SK-N-SH treated with all-trans-retinoic acid at 6 μM for 48 hours (cell line): Measurements from ENCODE around the gene ENAH.

Experiments used
- ARNTL ChIP-seq: fragments of 450-650 bp; formaldehyde crosslinking; IDR thresholded peaks from 2 replicates; pipeline ENCODE4 v1.5.0; 2020; ENCODE audit warnings: low read depth, mild to moderate bottlenecking, moderate library complexity, borderline replicate concordance
- BACH2 ChIP-seq: fragments of 250-450 bp; sonication (Bioruptor Pico); IDR thresholded peaks from 2 replicates; pipeline ENCODE4 v1.9.0; 2021; ENCODE audit warnings: mild to moderate bottlenecking, borderline replicate concordance
- CREB5 ChIP-seq: fragments of 250-450 bp; sonication (Bioruptor Pico); IDR thresholded peaks from 2 replicates; pipeline ENCODE4 v1.5.1; 2020; ENCODE audit warnings: low read depth, mild to moderate bottlenecking, moderate library complexity
- GLIS3 ChIP-seq: fragments of 250-450 bp; sonication (Bioruptor Pico); IDR thresholded peaks from 2 replicates; pipeline ENCODE4 v1.5.0; 2020; ENCODE audit warnings: mild to moderate bottlenecking, moderate library complexity
- ISL1 ChIP-seq: fragments of 250-450 bp; sonication (Bioruptor Pico); IDR thresholded peaks from 2 replicates; pipeline ENCODE4 v2.1.2; 2022; ENCODE audit warnings: mild to moderate bottlenecking, moderate library complexity
- PATZ1 ChIP-seq: fragments of 250-450 bp; sonication (Bioruptor Pico); IDR thresholded peaks from 2 replicates; pipeline ENCODE4 v1.8.0; 2020; ENCODE audit warnings: mild to moderate bottlenecking, moderate library complexity, borderline replicate concordance
- PPARA ChIP-seq: fragments of 250-450 bp; sonication (Bioruptor Pico); IDR thresholded peaks from 2 replicates; pipeline ENCODE4 v1.5.0; 2020; ENCODE audit warnings: mild to moderate bottlenecking, borderline replicate concordance
- RARB ChIP-seq: fragments of 250-450 bp; sonication (Bioruptor Pico); IDR thresholded peaks from 2 replicates; pipeline ENCODE4 v1.8.0; 2021; ENCODE audit warnings: mild to moderate bottlenecking, moderate library complexity
- TSHZ2 ChIP-seq: fragments of 250-450 bp; sonication (Bioruptor Pico); IDR thresholded peaks from 2 replicates; pipeline ENCODE4 v1.5.0; 2020; ENCODE audit warnings: mild to moderate bottlenecking, moderate library complexity
- ZC3H10 ChIP-seq: fragments of 250-450 bp; sonication (Bioruptor Pico); IDR thresholded peaks from 2 replicates; pipeline ENCODE4 v1.5.1; 2021; ENCODE audit warnings: mild to moderate bottlenecking, moderate library complexity
- ZFP3 ChIP-seq: fragments of 250-450 bp; sonication (Bioruptor Pico); IDR thresholded peaks from 2 replicates; pipeline ENCODE4 v1.5.0; 2020; ENCODE audit warnings: mild to moderate bottlenecking, moderate library complexity
- ZFP30 ChIP-seq: fragments of 450-650 bp; formaldehyde crosslinking; IDR thresholded peaks from 2 replicates; pipeline ENCODE4 v1.5.0; 2022; ENCODE audit warnings: mild to moderate bottlenecking, moderate library complexity
- ZNF70 ChIP-seq: fragments of 450-650 bp; formaldehyde crosslinking; IDR thresholded peaks from 2 replicates; pipeline ENCODE4 v1.5.0; 2020; ENCODE audit warnings: mild to moderate bottlenecking, moderate library complexity
- ZNF8 ChIP-seq: fragments of 450-650 bp; formaldehyde crosslinking; IDR thresholded peaks from 2 replicates; pipeline ENCODE4 v1.5.0; 2020; ENCODE audit warnings: mild to moderate bottlenecking, moderate library complexity

GRCh38 chr1:225598847-225599246 lies 54.1 kb downstream of the ENAH start:
- TF ChIP-seq ZNF70 (CRISPR knock-in tag): no peak
- no peak for TF ChIP-seq ISL1 (CRISPR knock-in tag)
- TF ChIP-seq CREB5 (CRISPR knock-in tag): no peak
- no peak for TF ChIP-seq RARB
- TF ChIP-seq PPARA (CRISPR knock-in tag): no peak
- no peak for TF ChIP-seq ZC3H10 (CRISPR knock-in tag)
- TF ChIP-seq ZNF8 (CRISPR knock-in tag): no peak
- no peak for TF ChIP-seq ZFP30 (CRISPR knock-in tag)
- no peak for TF ChIP-seq BACH2
- no peak for TF ChIP-seq GLIS3 (CRISPR knock-in tag)
- no peak for TF ChIP-seq ZFP3 (CRISPR knock-in tag)
- no peak for TF ChIP-seq PATZ1 (CRISPR knock-in tag)
- no peak for TF ChIP-seq ARNTL (CRISPR knock-in tag)
- TF ChIP-seq TSHZ2 (CRISPR knock-in tag): no peak
